Ovary (tissue), 3 donors: ENCODE data around the gene DYRK1A.

ENCODE experiments used
- CTCF ChIP-seq, 3 donors: fragments of 450-650 bp in 2 of 3; fragments of 200-600 bp in 1 of 3; IDR thresholded peaks; one replicate each; pipeline versions ENCODE4 v1.5.1 to v1.8.0; 2016 to 2022; ENCODE audit warnings: antibody characterized with exemption in 3 of 3, mild to moderate bottlenecking in 1 of 3
- EP300 ChIP-seq: sonication (generic); formaldehyde crosslinking; IDR thresholded peaks from one replicate; pipeline ENCODE4 v1.6.1; 2017; ENCODE audit warnings: antibody characterized with exemption
- POLR2A ChIP-seq: fragments of 450-650 bp; IDR thresholded peaks from one replicate; pipeline ENCODE4 v1.6.1; 2017; ENCODE audit warnings: antibody characterized with exemption, mild to moderate bottlenecking, moderate library complexity
- donor health status: DM: no; HTN: no; CAD: no.

- TF ChIP-seq CTCF (IDR thresholded peaks at IDR 0.05) = no peak
- TF ChIP-seq EP300 = no peak
- no peak for TF ChIP-seq POLR2A
Measured at GRCh38 chr21:37552496-37553029, 186.0 kb downstream of the DYRK1A start.
